Loucy (cell line): ENCODE measurements around the gene TRRAP.

ENCODE experiments used
- CTCF ChIP-seq: fragments of 200-600 bp; sonication (generic); conservative IDR thresholded peaks from 2 replicates; pipeline ENCODE4 v1.5.1; 2014; ENCODE audit warnings: mild to moderate bottlenecking, antibody characterized with exemption, low read length
- EZH2phosphoT487 ChIP-seq: fragments of 200-600 bp; IDR thresholded peaks from 2 replicates; pipeline ENCODE4 v1.6.1; 2018; ENCODE audit warnings: antibody characterized with exemption, mild to moderate bottlenecking, moderate library complexity, borderline replicate concordance

GRCh38 chr7:98879198-98879978 is 1.1 kb downstream of the TRRAP start:
- TF ChIP-seq CTCF, result peak; percentile 53
- TF ChIP-seq EZH2phosphoT487, result no peak
